Subcutaneous abdominal adipose tissue (tissue), 5 donors: ENCODE measurements around the gene AP4B1.

Experiments used
- H3K27ac ChIP-seq: one replicate; pipeline ENCODE4 v1.7.0; 2013; ENCODE audit warnings: low read depth, mild to moderate bottlenecking, inconsistent platforms, low read length, moderate library complexity
- H3K27me3 ChIP-seq, 5 donors: one replicate each; pipeline ENCODE4 v1.7.0; 2013; ENCODE audit warnings: low read length in 5 of 5, inconsistent platforms in 1 of 5; ENCODE audit not compliant: control insufficient read depth in 5 of 5, insufficient read depth in 4 of 5
- H3K36me3 ChIP-seq, 5 donors: one replicate each; pipeline ENCODE4 v1.7.0; 2013; ENCODE audit warnings: low read length in 5 of 5; ENCODE audit not compliant: control insufficient read depth in 5 of 5, insufficient read depth in 5 of 5
- H3K4me1 ChIP-seq, 5 donors: one replicate each; pipeline ENCODE4 v1.7.0; 2013; ENCODE audit warnings: low read length in 5 of 5, mild to moderate bottlenecking in 3 of 5, moderate library complexity in 1 of 5; ENCODE audit not compliant: control insufficient read depth in 5 of 5, insufficient read depth in 5 of 5
- H3K4me3 ChIP-seq, 5 donors: one replicate each; pipeline ENCODE4 v1.7.0; 2013; ENCODE audit warnings: low read length in 5 of 5, low read depth in 1 of 5
- H3K9ac ChIP-seq, 5 donors: one replicate each; pipeline ENCODE4 v1.7.0; 2013; ENCODE audit warnings: low read length in 5 of 5, mild to moderate bottlenecking in 4 of 5, moderate library complexity in 3 of 5
- H3K9me3 ChIP-seq, 5 donors: one replicate each; pipeline ENCODE4 v1.7.0; 2013; ENCODE audit warnings: low read length in 5 of 5; ENCODE audit not compliant: control insufficient read depth in 5 of 5
- donor health status: healthy.
- donor health status: healthy.
- donor health status: healthy.
- donor health status: healthy.
- donor health status: healthy.

The AP4B1 gene

GRCh38 chr1:113881661-113882060 lies 22.9 kb downstream of the AP4B1 start:
- H3K27me3 ChIP-seq, result no peaks in the 10 kb centered on the region
- no peak overlapping the region for H3K27ac ChIP-seq
- H3K36me3 ChIP-seq, result no peaks in the 10 kb centered on the region
- H3K4me3 ChIP-seq, result no peak overlapping the region
- H3K9me3 ChIP-seq, result no peaks in the 10 kb centered on the region
- no peaks in the 10 kb centered on the region for H3K4me1 ChIP-seq
- no peak overlapping the region for H3K9ac ChIP-seq

- H3K9me3 ChIP-seq, result no peaks in the 10 kb centered on the region
- H3K9ac ChIP-seq, result no peak overlapping the region
- no peak overlapping the region for H3K27ac ChIP-seq
- no peak overlapping the region for H3K4me3 ChIP-seq
- H3K36me3 ChIP-seq, result no peaks in the 10 kb centered on the region
- no peaks in the 10 kb centered on the region for H3K27me3 ChIP-seq
- H3K4me1 ChIP-seq, result no peaks in the 10 kb centered on the region
These were observed 24.9 kb downstream of the AP4B1 start for GRCh38 chr1:113879739-113880038.

GRCh38 chr1:113876176-113876575 lies 28.4 kb downstream of the AP4B1 start:
- H3K36me3 ChIP-seq, result no peaks in the 10 kb centered on the region
- H3K27ac ChIP-seq, result no peak overlapping the region
- no peaks in the 10 kb centered on the region for H3K9me3 ChIP-seq
- H3K4me3 ChIP-seq, result no peak overlapping the region
- no peak overlapping the region for H3K9ac ChIP-seq
- no peaks in the 10 kb centered on the region for H3K27me3 ChIP-seq
- H3K4me1 ChIP-seq, result peaks cover 0 to 16% (median 9%) of the 10 kb centered on the region in 5 donors

GRCh38 chr1:113875714-113876113 lies 28.9 kb downstream of the AP4B1 start:
- Histone ChIP-seq H3K4me3 (no peak overlapping the region), H3K27me3 (no peaks in the 10 kb centered on the region), H3K4me1 (peaks cover 0 to 16% (median 9%) of the 10 kb centered on the region in 5 donors), H3K27ac (no peak overlapping the region), H3K9me3 (no peaks in the 10 kb centered on the region), H3K36me3 (no peaks in the 10 kb centered on the region), H3K9ac (no peak overlapping the region)

GRCh38 chr1:113874012-113874879 lies 30.4 kb downstream of the AP4B1 start:
- Histone ChIP-seq H3K4me3 (no peak overlapping the region), H3K9ac (no peak overlapping the region), H3K27me3 (no peaks in the 10 kb centered on the region), H3K27ac (no peak overlapping the region), H3K9me3 (no peaks in the 10 kb centered on the region), H3K36me3 (no peaks in the 10 kb centered on the region), H3K4me1 (peaks cover 0 to 16% (median 9%) of the 10 kb centered on the region in 5 donors)

GRCh38 chr1:113872219-113872935 lies 32.2 kb downstream of the AP4B1 start:
- Histone ChIP-seq H3K27ac (peak overlapping the region; percentile 33), H3K9me3 (no peaks in the 10 kb centered on the region), H3K4me3 (peak overlapping the region in 1 of 5 donors; percentile 15), H3K36me3 (no peaks in the 10 kb centered on the region), H3K27me3 (no peaks in the 10 kb centered on the region), H3K4me1 (peaks cover 0 to 16% (median 9%) of the 10 kb centered on the region in 5 donors), H3K9ac (peak overlapping the region in 1 of 5 donors; percentile 23)

GRCh38 chr1:113871597-113872113 lies 32.9 kb downstream of the AP4B1 start, which contains the start of gene PTPN22:
Gene PTPN22 (minus strand): TSS chr1:113871712.
- H3K9ac ChIP-seq, result peak within 1 kb of the TSS in 1 of 5 donors; percentile 23
- H3K27me3 ChIP-seq, result no peaks in the 10 kb centered on the region
- H3K4me3 ChIP-seq, result peak within 1 kb of the TSS in 1 of 5 donors; percentile 15
- peak within 1 kb of the TSS; percentile 33 for H3K27ac ChIP-seq
- no peaks in the 10 kb centered on the region for H3K36me3 ChIP-seq
- no peaks in the 10 kb centered on the region for H3K9me3 ChIP-seq
- H3K4me1 ChIP-seq, result peaks cover 0 to 16% (median 9%) of the 10 kb centered on the region in 5 donors

GRCh38 chr1:113870778-113871177 lies 33.8 kb downstream of the AP4B1 start:
- no peaks in the 10 kb centered on the region for H3K36me3 ChIP-seq
- no peak overlapping the region for H3K4me3 ChIP-seq
- H3K9me3 ChIP-seq, result no peaks in the 10 kb centered on the region
- H3K4me1 ChIP-seq, result peaks cover 0 to 16% (median 9%) of the 10 kb centered on the region in 5 donors
- H3K27me3 ChIP-seq, result no peaks in the 10 kb centered on the region
- H3K27ac ChIP-seq, result no peak overlapping the region
- H3K9ac ChIP-seq, result no peak overlapping the region

GRCh38 chr1:113868387-113869083 lies 36.1 kb downstream of the AP4B1 start:
- no peaks in the 10 kb centered on the region for H3K36me3 ChIP-seq
- H3K4me1 ChIP-seq, result peaks cover 0 to 16% (median 9%) of the 10 kb centered on the region in 5 donors
- H3K4me3 ChIP-seq, result no peak overlapping the region
- H3K9me3 ChIP-seq, result no peaks in the 10 kb centered on the region
- no peak overlapping the region for H3K27ac ChIP-seq
- H3K9ac ChIP-seq, result no peak overlapping the region
- no peaks in the 10 kb centered on the region for H3K27me3 ChIP-seq
